GM18505 (cell line): ENCODE data around the gene ATG10.

Experiments
- ATAC-seq: cut with Tn5 transposase; IDR thresholded peaks from one replicate; pipeline ENCODE4 v1.9.1; 2021; ENCODE audit not compliant: unreplicated experiment
- POLR2A ChIP-seq: IDR thresholded peaks from 4 replicates; pipeline ENCODE4 v1.6.1; 2011; ENCODE audit warnings: borderline replicate concordance; ENCODE audit not compliant: insufficient read depth, insufficient read length; ENCODE audit errors: extremely low read depth

ATG10 gene

DNA sequence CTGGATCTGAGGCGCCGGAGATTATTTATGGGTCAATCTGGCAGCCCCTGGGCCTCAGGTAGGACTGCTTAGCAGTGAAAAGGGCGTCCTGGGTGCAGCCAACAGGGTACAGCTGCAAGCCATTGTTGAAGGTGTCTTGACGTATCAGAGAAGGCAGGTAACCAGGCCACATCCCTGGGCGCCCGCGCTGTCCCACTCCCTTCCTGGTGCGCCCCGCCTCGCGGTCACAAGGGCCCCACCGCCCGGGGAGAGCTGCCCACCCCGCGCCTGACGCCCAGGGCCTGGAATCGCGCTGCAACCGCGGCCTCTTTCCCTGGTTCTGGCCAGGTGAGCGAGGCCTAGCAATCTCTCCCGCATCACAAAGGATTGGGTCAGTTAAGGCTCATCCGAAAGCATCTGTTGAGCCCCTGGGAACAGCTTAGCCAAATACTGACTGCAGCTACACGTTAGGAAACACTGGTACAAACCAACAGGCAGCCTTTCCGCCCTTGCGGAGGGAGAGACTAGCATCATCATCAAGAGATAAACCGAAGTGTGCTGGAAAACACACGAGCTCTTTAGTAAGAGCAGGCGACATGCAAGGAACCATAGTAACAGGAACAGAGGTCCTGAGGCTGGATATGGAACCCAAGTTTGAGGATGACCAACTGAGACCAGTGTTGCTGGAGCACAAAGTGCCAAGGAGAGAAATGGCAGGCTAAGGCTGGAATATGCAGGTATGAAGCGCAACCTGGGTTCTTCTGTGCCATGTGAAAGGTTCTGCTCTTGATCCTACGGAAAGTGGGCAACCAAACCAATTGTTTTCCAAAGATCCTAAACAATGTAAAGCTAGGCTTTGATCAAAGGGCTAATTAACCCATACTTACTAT lies 302.8 kb downstream of the ATG10 start:
- TF ChIP-seq POLR2A = peak; percentile 57
- ATAC-seq = no peak

DNA sequence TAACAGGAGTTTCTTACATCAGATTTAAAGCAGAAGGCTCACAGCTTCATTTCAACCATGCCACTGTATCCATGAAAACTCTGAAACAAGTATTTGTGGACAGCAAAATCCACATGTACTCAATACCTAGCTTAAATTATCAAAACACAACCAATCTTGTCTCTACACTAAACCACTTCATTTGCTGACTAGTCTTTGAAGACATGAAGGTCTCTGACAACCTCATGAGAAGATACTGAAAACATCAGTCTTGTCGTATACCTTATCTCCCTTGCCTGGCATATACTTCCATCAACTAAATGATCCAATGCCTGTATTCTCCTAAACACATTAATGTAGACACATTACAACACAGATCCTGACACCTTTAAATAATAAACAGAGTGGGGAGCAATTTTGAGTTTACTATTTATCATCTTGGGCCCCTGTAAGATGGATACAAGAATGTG lies 303.4 kb downstream of the ATG10 start:
- no peak for ATAC-seq
- peak; percentile 56 for TF ChIP-seq POLR2A

DNA sequence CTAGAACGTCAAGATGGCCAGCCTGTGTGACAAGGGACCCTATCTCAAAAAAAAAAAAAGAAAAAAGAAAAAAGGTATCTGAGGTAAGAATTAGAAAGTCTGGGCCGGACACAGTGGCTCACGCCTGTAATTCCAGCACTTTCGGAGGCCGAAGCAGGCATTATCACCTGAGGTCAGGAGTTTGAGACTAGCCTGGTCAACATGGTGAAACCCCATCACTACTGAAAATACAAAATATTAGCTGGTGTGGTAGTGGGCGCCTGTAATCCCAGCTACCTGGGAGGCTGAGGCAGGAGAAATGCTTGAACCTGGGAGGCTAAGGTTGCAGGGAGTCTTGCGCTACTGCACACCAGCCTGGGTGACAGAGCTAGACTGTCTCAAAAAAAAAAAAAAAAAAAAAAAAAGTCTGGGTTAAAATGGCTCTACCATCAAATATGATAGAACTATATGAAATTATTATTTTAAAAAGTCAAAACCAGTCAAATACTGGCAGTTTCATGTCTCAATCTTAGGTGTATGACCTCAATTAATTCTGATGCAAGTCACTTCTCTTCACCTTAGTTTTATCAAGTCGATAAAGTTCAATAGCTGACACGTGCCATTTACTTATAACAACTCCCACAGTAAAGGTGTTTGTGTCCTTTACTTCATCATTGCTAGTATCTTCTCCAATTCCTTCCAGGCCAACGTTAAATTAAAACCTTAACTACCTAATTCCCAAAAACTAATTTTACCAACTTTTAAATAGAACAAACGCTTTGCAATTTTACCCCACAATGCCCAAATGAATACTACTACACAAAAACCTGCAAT lies 305.2 kb downstream of the ATG10 start:
- ATAC-seq = no peak
- TF ChIP-seq POLR2A = no peak

DNA sequence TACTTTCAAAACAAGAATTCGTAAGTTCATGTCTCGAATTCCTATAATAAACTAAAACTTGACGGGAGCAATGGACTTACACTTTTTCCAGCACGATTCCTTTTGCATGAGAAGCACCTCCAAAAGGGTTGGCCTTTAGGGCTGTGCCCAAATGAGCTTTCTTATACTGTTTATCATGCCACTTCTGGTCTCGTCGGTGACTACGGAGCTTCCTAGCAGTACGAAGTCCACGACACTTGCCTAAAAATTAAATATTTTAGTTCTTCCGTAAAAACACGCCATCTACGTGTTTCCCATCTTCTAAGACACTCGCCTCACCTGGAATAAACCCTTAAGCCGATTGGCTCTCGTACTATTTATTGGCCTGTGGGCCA lies 305.8 kb downstream of the ATG10 start:
- TF ChIP-seq POLR2A = no peak
- no peak for ATAC-seq

DNA sequence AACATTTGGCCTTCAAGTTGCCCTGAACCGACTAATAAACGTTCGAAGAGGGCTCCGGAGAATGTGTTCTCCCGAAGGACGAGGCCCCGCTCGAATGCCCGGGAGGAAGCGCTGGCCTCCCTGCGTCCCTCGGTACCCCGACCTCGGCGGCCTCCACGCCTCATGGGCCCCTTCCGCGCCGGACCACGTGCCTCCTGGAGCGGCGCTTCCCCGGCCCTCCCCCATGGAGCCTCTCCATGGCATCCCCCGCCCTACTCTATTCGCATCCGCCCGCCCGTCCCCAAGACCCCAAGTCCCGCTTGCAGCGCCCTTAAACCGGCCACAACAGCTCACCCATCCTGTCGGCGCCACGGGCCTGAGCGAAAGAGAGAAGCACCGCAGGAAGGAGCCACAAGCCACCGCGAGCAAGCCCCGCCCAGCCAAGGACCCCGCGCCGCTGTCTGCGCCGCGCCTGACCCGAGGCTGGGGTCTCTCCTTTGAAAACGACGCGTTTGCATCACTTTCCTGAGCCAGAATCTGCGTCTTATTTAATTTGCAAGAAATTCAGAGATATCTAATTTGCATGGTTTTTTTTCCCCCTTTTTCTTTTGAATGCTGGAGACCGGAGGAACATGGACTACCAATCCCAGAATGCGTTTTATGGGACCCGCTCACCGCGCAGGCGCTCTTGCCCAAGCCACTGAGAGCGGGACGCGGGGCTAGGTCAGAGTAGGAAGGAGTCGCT lies 306.3 kb downstream of the ATG10 start, which contains the start of gene RPS23:
RPS23 (minus strand) TSS at position 368 of the 724 bp plus-strand sequence; CDS start at position 337, 31 bp downstream.
- peak; percentile 92 for ATAC-seq
- peak; percentile 98 for TF ChIP-seq POLR2A

DNA sequence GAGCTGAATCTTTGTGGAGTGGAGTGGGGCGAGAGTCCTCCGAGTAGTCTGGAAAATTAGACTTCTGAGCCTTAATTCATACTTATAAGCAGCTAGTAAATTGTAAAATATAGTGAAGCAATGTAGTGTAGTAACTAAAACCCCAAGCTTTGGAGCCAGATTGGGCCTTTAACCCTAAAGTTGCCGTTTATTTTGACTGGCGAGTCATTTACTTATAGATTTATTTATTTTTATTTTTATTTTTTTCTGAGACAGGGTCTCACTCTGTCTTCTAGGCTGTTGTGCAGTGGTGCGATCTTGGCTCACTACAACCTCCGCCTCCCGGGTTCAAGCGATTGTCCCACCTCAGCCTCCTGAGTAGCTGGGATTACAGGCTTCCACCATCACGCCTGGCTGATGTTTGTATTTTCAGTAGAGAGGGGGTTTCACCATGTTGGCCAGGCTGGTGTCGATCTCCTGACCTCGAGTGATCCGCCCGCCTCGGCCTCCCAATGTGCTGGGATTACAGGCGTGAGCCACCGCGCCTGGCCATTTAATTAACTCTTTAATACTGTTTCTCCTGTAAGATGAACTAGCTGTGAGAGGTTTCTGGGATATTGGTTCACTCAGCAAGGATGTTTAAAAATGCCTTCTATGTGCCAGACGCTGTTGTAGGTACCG lies 307.0 kb downstream of the ATG10 start:
- ATAC-seq = no peak
- TF ChIP-seq POLR2A = no peak

DNA sequence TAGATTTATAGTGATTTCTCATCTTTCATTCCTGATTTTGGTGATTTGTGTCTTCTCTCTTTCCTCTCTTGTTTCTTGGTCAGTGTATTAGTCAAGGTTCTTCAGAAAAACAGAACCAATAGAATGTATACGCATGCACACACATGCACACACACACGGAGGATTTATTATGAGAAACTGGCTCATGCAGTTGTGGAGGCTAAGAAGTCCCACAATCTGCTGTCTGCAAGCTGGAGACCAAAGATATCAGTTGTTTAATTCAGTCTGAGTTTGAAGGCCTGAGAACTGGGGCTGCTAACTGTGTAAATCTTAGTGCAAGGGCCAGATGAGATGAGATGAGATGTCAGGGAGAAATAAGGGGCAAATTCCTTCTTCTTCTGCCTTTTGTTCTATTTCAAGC lies 312.1 kb downstream of the ATG10 start:
- TF ChIP-seq POLR2A = no peak
- no peak for ATAC-seq

DNA sequence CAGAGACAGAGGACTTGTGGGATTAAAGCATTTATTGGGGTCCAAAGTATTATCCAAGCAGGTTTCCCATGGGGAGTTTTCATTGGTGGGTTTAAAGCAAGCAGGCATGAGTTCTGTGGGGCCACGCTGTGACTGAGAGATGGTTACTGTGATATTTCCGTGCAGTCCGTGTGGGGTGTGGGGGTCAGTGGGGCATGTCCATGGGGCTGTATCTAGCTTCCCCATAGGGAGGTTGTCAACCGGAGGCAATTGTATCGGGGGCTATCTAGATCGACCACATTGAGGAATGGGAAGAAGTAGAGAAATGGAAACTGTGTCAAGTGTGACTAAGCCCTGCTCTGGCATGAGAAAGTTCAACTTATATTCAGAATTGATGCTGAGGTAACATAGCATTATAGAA lies 313.4 kb downstream of the ATG10 start:
- TF ChIP-seq POLR2A = no peak
- no peak for ATAC-seq

DNA sequence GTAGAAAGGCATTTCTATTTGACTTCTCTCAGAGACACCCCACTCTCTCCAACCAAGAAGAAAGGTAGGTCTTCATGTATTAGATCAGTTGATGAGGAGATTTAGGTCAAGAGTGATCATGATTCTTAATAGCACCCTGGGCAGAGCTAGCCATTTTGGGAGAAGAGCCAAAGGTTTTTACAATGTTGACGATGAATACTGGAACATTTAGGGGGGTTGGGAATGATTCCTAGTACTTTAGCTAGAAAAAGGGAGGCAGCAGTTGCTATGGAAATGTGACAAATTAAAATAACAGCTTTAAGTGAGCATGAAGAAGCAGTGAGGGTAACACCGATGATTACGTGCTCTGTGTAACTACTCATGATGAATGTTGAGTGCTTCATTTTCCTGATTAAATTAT lies 315.8 kb downstream of the ATG10 start:
- TF ChIP-seq POLR2A = no peak
- no peak for ATAC-seq

DNA sequence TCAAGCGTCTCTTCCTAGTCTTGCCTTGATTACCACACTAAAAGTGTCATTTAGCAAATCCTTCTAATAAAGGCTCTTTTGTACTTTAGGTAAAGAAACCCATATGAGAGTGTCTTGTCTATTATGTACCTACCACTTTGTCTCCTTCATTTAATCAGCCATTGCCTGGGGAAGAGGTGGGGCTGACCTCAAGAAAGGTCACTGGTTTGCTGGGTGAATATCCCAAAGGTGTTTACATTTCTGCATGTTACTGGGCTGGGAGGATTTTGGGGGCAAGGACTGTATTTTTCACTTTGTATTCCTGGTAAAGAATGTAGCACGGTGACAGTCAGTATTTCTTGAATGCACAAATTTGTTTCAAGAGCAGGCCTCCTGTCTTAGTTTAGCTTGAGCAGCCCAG lies 318.2 kb downstream of the ATG10 start:
- no peak for ATAC-seq
- no peak for TF ChIP-seq POLR2A

DNA sequence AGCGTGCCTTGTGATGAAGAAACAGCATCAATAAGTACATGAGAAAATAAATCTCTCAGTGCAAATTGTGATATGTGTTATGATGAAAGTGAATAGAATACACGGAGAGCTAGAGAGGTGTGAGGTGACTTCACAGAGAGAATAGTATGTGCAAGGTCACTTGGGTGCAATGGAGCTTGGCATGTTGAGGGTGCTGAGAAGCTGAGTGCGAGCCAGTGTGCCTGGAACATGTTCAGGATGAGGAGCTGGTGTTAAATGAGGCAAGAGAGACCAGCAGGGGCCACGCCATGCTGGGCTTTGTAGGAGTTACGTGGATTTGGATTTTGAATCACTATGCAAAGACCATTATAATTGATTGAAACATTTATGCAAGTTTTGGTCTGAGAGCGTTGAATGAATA lies 319.1 kb downstream of the ATG10 start:
- no peak for TF ChIP-seq POLR2A
- ATAC-seq = no peak

DNA sequence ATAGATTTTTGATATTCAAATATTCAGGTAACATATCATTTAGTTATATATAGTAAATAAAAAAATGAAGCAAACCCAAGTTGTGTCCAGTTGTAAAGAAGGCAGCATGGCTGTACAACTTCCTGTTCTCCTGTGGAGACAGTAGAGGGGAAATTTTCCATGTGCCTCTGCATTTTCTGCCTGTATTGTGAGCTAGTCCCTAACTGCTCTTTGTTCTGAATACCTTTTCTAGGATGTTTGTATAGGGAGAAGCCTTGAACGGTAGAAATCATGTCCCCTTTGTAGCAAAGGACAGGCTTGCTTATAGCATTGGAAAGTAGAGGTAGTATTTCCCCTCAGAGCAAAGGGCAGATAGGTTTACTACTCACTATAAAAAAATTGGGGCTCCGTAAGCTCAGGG lies 319.6 kb downstream of the ATG10 start:
- TF ChIP-seq POLR2A = no peak
- ATAC-seq = no peak

DNA sequence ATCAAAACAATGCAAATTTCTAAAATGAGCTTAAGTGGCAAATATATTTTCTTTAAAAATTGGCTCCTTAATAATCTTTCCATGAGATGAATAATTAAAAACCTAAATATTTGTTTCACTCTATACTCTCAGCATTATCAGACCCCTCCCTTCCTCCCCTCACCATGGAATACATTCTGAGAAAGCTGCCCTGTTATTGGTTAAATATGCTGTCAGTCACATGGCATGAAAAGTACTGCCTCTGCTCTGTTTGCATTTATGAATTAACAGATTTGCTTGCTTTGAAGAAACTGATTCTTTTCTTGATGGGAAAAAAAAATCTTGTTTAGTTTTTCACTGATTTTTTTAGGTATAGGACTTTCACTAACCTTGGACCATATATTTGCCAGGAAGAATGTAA lies 323.3 kb downstream of the ATG10 start:
- no peak for TF ChIP-seq POLR2A
- no peak for ATAC-seq
